Breast epithelium (tissue), 3 donors: ENCODE measurements around the gene METTL17.

Experiments
- CTCF ChIP-seq, 3 donors: fragments of 450-650 bp; IDR thresholded peaks; one replicate each; pipeline ENCODE4 v1.5.1; 2016 to 2017; ENCODE audit warnings: antibody characterized with exemption in 3 of 3, mild to moderate bottlenecking in 3 of 3, moderate library complexity in 3 of 3
- POLR2AphosphoS5 ChIP-seq, 3 donors: sonication (generic); formaldehyde crosslinking; IDR thresholded peaks; one replicate each; pipeline ENCODE4 v1.6.1; 2017; ENCODE audit warnings: antibody characterized with exemption in 3 of 3

- TF ChIP-seq CTCF (IDR thresholded peaks at IDR 0.05) (no peak), POLR2AphosphoS5 (IDR thresholded peaks at IDR 0.05) (no peak)
Observed at GRCh38 chr14:20970647-20970982, 19.2 kb upstream of the METTL17 start.
